ENCODE measurements around the gene UNK. TPM values are rescaled to one million over a fixed set of nuclear protein-coding genes. Genes with fewer than 3 reads are reported as not detected.

The UNK gene
- total and polyA plus RNA-seq, 9 of the 15 experiments (the other 6 are each of a cell fraction or from before 2014, with no cell fraction given) = 12.8 to 38.6 (median 24.8) TPM

GRCh38 chr17:75764711-75765421 is 19.7 kb upstream of the UNK start, which contains the start of gene GALK1 (continued):
- TF ChIP-seq CGGBP1 (CRISPR knock-in tag; IDR thresholded peaks at IDR 0.05) (no peak), U2AF2 (optimal IDR thresholded peaks at IDR 0.05; ENCODE audit: low read depth, low read length) (no peak), ZNF584 (CRISPR knock-in tag; IDR thresholded peaks at IDR 0.05; ENCODE audit: low read depth) (no peak), EGR1 (conservative IDR thresholded peaks at IDR 0.05) (peak; percentile 60), ZNF551 (CRISPR knock-in tag; IDR thresholded peaks at IDR 0.05) (no peak), ZNF830 (CRISPR knock-in tag; IDR thresholded peaks at IDR 0.05) (no peak), NCOA4 (IDR thresholded peaks at IDR 0.05; ENCODE audit: partially characterized antibody) (no peak), NCOA6 (IDR thresholded peaks at IDR 0.05) (peak; percentile 25; the same call in 1 of the 2 replicates), CBX8 (IDR thresholded peaks at IDR 0.05; ENCODE audit: borderline replicate concordance, extremely low read depth, low read depth, low read length, poor library complexity, severe bottlenecking) (no peak), PATZ1 (CRISPR knock-in tag; IDR thresholded peaks at IDR 0.05; ENCODE audit: borderline replicate concordance) (no peak), FOXJ2 (tag; IDR thresholded peaks at IDR 0.05) (no peak), BHLHE40 (IDR thresholded peaks at IDR 0.05; ENCODE audit: low read length) (no peak), ZNF12 (CRISPR knock-in tag; IDR thresholded peaks at IDR 0.05) (no peak), PKNOX1 (IDR thresholded peaks at IDR 0.05) (no peak), NCOA1 (IDR thresholded peaks at IDR 0.05; ENCODE audit: low read depth) (no peak), MECOM (CRISPR knock-in tag; IDR thresholded peaks at IDR 0.05) (no peak), DEAF1 (CRISPR knock-in tag; IDR thresholded peaks at IDR 0.05) (peak; percentile 57), FOXK2 (conservative IDR thresholded peaks at IDR 0.05 in 1 of 2, IDR thresholded peaks at IDR 0.05 in 1 of 2; ENCODE audit: low read depth in 2 of 2) (no peak), ZNF707 (CRISPR knock-in tag; conservative IDR thresholded peaks at IDR 0.05) (no peak), ZNF589 (CRISPR knock-in tag; IDR thresholded peaks at IDR 0.05; ENCODE audit: low read depth) (no peak)
